ENCODE data around the gene SLC6A3. TPM values are rescaled to one million over a fixed set of nuclear protein-coding genes. Genes with fewer than 3 reads are reported as not detected.

The SLC6A3 gene
- polyA plus RNA-seq, 1 experiment = not detected

DNA sequence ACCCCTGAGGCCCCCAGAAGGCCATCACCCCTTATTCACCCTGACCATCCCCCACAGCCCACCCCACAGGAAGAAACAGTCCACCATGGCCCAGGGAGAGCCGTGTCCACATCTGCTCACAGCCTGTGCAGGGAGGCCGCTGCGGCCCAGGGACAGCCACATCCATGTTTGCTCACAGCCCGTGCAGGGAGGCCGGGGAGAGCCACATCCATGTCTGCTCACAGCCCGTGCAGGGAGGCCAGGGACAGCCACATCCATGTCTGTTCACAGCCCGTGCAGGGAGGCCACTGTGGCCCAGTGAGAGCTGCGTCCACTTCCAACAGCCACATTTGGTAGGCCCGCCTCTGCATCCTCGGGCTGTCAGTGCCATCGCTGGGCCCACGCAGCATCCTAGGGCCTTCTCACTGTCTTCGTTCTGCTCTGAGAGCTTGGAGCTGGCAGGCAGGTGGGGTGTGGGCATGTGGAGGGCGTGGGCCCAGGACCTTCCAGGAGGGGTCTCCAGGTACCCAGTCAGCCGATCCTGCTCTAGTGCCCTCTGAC, 40.4 kb upstream of the SLC6A3 start:
- no peak overlapping the region for H3K4me3 ChIP-seq (ENCODE audit: low read depth, low read length)
- no peak for TF ChIP-seq CTCF (IDR thresholded peaks at IDR 0.05; ENCODE audit: low read depth, low read length)
- CTCF ChIA-PET = no interaction called here
- DNase-seq (ENCODE audit: low read depth, low spot score) = no peak
- no peak overlapping the region for H3K27ac ChIP-seq (ENCODE audit: low read depth, low read length)
- H3K9me3 ChIP-seq (ENCODE audit: control insufficient read depth, insufficient read depth, low read length) = no peaks in the 10 kb centered on the region; the same call in 1 of the 2 replicates
- POLR2A ChIA-PET = no interaction called here
- H3K27me3 ChIP-seq (ENCODE audit: control insufficient read depth, insufficient read depth, low read length) = no peaks in the 10 kb centered on the region

- DNase-seq (ENCODE audit: low read depth, low spot score) = no peak
- no peak overlapping the region for H3K4me3 ChIP-seq (ENCODE audit: low read depth, low read length)
- no peaks in the 10 kb centered on the region for H3K27me3 ChIP-seq (ENCODE audit: control insufficient read depth, insufficient read depth, low read length)
- no peaks in the 10 kb centered on the region; the same call in 1 of the 2 replicates for H3K9me3 ChIP-seq (ENCODE audit: control insufficient read depth, insufficient read depth, low read length)
- CTCF ChIA-PET = no interaction called here
- POLR2A ChIA-PET = no interaction called here
- H3K27ac ChIP-seq (ENCODE audit: low read depth, low read length) = no peak overlapping the region
- no peak for TF ChIP-seq CTCF (IDR thresholded peaks at IDR 0.05; ENCODE audit: low read depth, low read length)
Observed at GRCh38 chr5:1484730-1485578, 39.7 kb upstream of the SLC6A3 start.

DNA sequence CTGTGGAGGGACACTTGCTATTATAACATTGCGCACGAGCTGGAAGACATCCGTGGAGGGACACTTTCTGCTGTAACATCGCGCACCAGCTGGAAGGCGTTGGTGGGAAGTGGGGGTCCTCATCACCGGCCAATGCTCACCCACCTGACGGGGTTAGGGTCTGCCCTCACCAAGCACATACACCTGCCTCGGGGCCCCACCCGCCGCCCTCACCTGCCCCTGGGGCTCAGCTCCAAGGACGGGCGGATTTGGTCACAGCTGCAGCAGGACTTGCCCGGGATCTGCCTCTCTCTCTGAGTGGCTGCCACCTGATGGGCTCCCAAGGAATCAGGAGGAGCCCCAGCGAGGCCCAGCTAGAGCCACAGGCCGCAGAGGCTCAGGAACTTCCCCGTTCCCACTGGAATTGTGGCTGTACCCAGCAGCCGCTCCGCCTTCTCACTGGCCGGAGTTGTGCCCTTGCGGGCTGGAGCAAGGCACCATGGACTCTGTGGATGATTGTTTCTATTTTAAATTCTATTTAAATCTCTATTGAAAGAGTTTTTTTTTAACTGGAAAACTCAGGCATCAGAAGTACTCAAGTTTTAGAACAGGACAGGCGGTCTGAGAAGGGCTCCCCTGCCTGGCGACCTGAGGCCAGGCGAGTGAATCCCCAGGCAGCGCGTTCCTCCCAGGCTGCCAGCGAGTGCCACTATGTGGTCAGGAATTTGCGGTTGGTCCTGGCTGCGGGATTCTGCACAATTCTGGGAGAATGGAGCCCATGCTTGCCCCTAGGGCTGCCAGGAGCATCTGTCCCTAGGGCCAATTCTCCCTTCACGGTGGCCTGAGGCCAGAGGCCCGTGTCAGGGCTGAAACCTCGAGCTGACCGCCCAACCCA, 38.9 kb upstream of the SLC6A3 start:
- ChIA-PET POLR2A (no interaction called here), CTCF (no interaction called here)
- no peaks in the 10 kb centered on the region for H3K27me3 ChIP-seq (ENCODE audit: control insufficient read depth, insufficient read depth, low read length)
- H3K4me3 ChIP-seq (ENCODE audit: low read depth, low read length) = no peak overlapping the region
- DNase-seq (ENCODE audit: low read depth, low spot score) = no peak
- TF ChIP-seq CTCF (IDR thresholded peaks at IDR 0.05; ENCODE audit: low read depth, low read length) = no peak
- H3K9me3 ChIP-seq (ENCODE audit: control insufficient read depth, insufficient read depth, low read length) = no peaks in the 10 kb centered on the region; the same call in 1 of the 2 replicates
- H3K27ac ChIP-seq (ENCODE audit: low read depth, low read length) = no peak overlapping the region

DNA sequence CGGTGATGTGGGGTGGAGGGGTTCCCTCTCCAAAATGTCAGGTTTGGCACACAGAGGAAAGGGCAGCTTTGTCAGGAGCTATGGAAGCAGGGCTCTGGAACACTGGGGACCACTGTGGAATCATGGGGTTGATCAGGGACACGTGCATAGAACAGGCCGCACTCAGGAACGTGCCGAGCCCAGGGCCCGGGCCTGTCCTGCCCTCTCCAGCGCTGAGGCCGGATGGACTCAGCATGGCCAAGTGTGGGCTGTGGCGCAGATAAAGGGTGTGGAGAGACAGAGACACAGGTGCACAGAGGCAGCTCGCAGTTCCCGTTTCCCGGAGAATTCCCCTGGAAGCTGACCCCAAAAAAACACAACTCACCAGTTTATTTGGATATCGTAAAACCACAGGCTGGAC, 37.8 kb upstream of the SLC6A3 start:
- DNase-seq (ENCODE audit: low read depth, low spot score) = no peak
- no peak for TF ChIP-seq CTCF (IDR thresholded peaks at IDR 0.05; ENCODE audit: low read depth, low read length)
- Histone ChIP-seq H3K27ac (ENCODE audit: low read depth, low read length) (no peak overlapping the region), H3K9me3 (ENCODE audit: control insufficient read depth, insufficient read depth, low read length) (no peaks in the 10 kb centered on the region; the same call in 1 of the 2 replicates), H3K4me3 (ENCODE audit: low read depth, low read length) (no peak overlapping the region), H3K27me3 (ENCODE audit: control insufficient read depth, insufficient read depth, low read length) (no peaks in the 10 kb centered on the region)
- POLR2A ChIA-PET = interaction anchor here (0.6 kb wide), 1 partner anchor 164 kb away, joined by 5 read pairs; no protein-coding TSS in a partner anchor
- CTCF ChIA-PET = no interaction called here

All from AG04450 (cell line).